Coronary artery (tissue), 2 donors: ENCODE results near the gene STX1B.

Experiments used
- DNase-seq: peaks from one replicate; pipeline ENCODE4 v3.0.0-alpha.2; 2017; ENCODE audit warnings: low spot score
- H3K27ac ChIP-seq, 2 donors: fragments of 200-600 bp; sonication (generic); one replicate each; pipeline ENCODE4 v1.5.1; 2016 to 2019
- H3K4me3 ChIP-seq: fragments of 200-600 bp; sonication (generic); 2 replicates; pipeline ENCODE4 v1.5.1; 2016; ENCODE audit warnings: mild to moderate bottlenecking, moderate library complexity
- CTCF ChIP-seq: fragments of 200-600 bp; sonication (generic); IDR thresholded peaks from one replicate; pipeline ENCODE4 v1.5.1; 2019; ENCODE audit warnings: antibody characterized with exemption

Gene STX1B

DNA sequence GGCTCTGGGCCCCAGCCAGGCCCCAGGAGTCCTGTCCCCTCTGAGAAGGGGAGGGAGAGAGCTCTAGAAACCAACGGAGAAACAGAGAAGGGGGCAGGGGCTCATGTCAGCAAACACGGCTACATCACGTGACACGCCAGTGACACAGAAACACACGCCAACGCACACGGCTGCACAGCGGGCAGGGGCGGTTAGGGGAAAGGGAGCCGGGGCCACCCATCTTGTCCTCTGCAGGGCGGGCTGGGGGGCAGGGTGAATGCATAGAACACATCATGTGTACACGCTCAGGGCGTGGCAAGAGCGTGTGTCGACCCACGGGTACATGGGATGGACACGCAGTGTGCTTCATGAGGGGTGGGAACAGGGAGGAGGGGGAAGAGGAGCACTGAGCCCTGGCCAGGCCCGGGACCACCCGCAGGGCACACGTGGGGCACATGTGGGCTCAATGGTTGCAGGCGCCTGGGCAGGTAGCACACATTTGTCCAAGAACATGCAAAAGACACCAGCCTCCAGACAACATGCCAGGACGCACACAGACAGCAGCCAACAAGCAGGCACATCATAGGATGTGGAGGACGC is 20.9 kb downstream of the STX1B start:
- no peak overlapping the region for H3K27ac ChIP-seq
- no peak for TF ChIP-seq CTCF
- DNase-seq = no peak
- no peak overlapping the region for H3K4me3 ChIP-seq

DNA sequence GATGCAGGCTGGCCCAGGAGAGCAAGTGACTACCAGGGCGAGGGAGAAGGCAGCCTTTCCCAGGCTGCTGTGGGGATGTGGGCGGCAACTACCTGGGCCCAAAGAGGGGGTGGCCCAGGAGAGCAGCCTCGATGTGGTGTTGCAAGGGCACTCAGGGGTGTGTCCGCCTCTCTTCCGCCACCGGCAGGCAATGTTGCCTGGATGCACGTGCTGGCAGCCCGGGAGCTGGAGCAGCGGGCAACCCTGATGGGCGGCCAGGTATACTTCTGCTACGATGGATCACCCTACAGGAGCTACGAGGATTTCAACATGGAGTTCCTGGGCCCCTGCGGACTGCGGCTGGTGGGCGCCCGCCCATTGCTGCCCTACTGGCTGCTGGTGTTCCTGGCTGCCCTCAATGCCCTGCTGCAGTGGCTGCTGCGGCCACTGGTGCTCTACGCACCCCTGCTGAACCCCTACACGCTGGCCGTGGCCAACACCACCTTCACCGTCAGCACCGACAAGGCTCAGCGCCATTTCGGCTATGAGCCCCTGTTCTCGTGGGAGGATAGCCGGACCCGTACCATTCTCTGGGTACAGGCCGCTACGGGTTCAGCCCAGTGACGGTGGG is 22.8 kb downstream of the STX1B start:
- no peak overlapping the region for H3K27ac ChIP-seq
- H3K4me3 ChIP-seq = no peak overlapping the region
- no peak for DNase-seq
- no peak for TF ChIP-seq CTCF

GRCh38 chr16:30986129-30986991 is 24.1 kb downstream of the STX1B start:
- no peak for DNase-seq
- Histone ChIP-seq H3K27ac (peak overlapping the region in 1 of 2 donors; percentile 82), H3K4me3 (peak overlapping the region; percentile 75)
- no peak for TF ChIP-seq CTCF

DNA sequence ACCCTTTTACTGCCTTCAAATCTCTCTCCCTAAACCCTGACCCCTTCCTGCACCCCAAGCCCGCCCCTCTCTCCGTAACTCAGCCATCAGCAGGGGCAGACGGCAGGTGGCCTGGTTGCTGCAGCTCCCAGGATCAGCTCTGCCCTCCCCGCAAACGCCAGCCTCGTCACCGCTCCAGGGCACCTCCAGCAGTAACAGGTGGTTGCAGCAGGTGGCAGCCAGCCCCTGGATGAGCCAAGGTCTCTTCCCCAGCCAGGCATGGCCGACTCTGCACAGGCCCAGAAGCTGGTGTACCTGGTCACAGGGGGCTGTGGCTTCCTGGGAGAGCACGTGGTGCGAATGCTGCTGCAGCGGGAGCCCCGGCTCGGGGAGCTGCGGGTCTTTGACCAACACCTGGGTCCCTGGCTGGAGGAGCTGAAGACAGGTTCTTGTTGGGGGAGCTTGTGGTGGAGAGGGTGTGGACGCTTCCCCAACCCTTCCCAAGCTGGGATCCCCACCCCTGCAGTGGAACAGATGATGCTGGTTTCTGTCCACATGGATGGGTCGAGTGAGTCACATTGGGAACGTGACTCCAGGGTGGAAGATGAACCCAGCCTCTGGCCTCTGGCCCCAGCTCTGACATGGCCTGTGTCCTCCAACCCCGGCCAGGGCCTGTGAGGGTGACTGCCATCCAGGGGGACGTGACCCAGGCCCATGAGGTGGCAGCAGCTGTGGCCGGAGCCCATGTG is 24.9 kb downstream of the STX1B start:
- no peak for TF ChIP-seq CTCF
- Histone ChIP-seq H3K4me3 (peak overlapping the region; percentile 75), H3K27ac (peak overlapping the region; percentile 37 to 82)
- no peak for DNase-seq

- H3K4me3 ChIP-seq = peak within 1 kb of the TSS; percentile 75
- TF ChIP-seq CTCF = peak; percentile 98
- H3K27ac ChIP-seq = peak within 1 kb of the TSS; percentile 37 to 82
These were observed 25.6 kb downstream of the STX1B start, which contains the start of gene HSD3B7 for GRCh38 chr16:30984669-30985400. HSD3B7 (plus strand) TSS chr16:30985207; CDS start chr16:30985659, 452 bp downstream.

GRCh38 chr16:30983898-30984610 is 26.4 kb downstream of the STX1B start:
- TF ChIP-seq CTCF = no peak
- DNase-seq = no peak
- Histone ChIP-seq H3K27ac (peak overlapping the region in 1 of 2 donors; percentile 82), H3K4me3 (no peak overlapping the region)

More at GRCh38 chr16:30984669-30985400, 25.6 kb downstream of the STX1B start, which contains the start of gene HSD3B7:
- DNase-seq = peak; percentile 91
